GM19240 (cell line): ENCODE results near the gene STRADB.
"Not testable (repeated sequence)": the region's sequence is repeated elsewhere in the genome, so short reads cannot be mapped to it uniquely, and the experiment has no call there.

Experiments used
- DNase-seq: peaks from one replicate; pipeline ENCODE4 v3.0.0; 2011; ENCODE audit warnings: low spot score; ENCODE audit not compliant: insufficient read length

STRADB gene

GRCh38 chr2:201451292-201452057 is at the start of gene STRADB, which contains the start of gene TRAK2:
Gene STRADB (plus strand): TSS chr2:201451740. CDS start chr2:201454841, 3,101 bp downstream.
Gene TRAK2 (minus strand): TSS chr2:201451458. CDS start chr2:201420507, 30,951 bp downstream.
- peak; percentile 75 for DNase-seq

- no peak for DNase-seq
These were observed 49.7 kb upstream of the STRADB start for GRCh38 chr2:201401815-201402214.

GRCh38 chr2:201402651-201403562 is 48.6 kb upstream of the STRADB start:
- DNase-seq: no peak

GRCh38 chr2:201403880-201404279 is 47.7 kb upstream of the STRADB start:
- DNase-seq: no peak

GRCh38 chr2:201404699-201405280 is 46.8 kb upstream of the STRADB start:
- DNase-seq: no peak

GRCh38 chr2:201406077-201406662 is 45.4 kb upstream of the STRADB start:
- no peak for DNase-seq

GRCh38 chr2:201407265-201407664 is 44.3 kb upstream of the STRADB start:
- no peak for DNase-seq

- DNase-seq: no peak
These were observed 42.6 kb upstream of the STRADB start for GRCh38 chr2:201408931-201409330.

GRCh38 chr2:201411421-201411820 is 40.1 kb upstream of the STRADB start:
- no peak for DNase-seq

GRCh38 chr2:201413143-201413542 is 38.4 kb upstream of the STRADB start:
- DNase-seq: no peak

GRCh38 chr2:201413552-201413951 is 38.0 kb upstream of the STRADB start:
- DNase-seq: no peak

- peak; percentile 6 for DNase-seq
These were observed 37.2 kb upstream of the STRADB start for GRCh38 chr2:201414099-201415023.

- no peak for DNase-seq
These were observed 36.4 kb upstream of the STRADB start for GRCh38 chr2:201415149-201415548.

- no peak for DNase-seq
These were observed 32.4 kb upstream of the STRADB start for GRCh38 chr2:201419057-201419635.

GRCh38 chr2:201419986-201420385 is 31.6 kb upstream of the STRADB start:
- DNase-seq: no peak

GRCh38 chr2:201420442-201421113 is 31.0 kb upstream of the STRADB start:
- no peak for DNase-seq

GRCh38 chr2:201425952-201426351 is 25.6 kb upstream of the STRADB start:
- DNase-seq: no peak

- not testable (repeated sequence) for DNase-seq
These were observed 23.2 kb upstream of the STRADB start for GRCh38 chr2:201428366-201428765.

GRCh38 chr2:201429835-201430234 is 21.7 kb upstream of the STRADB start:
- not testable (repeated sequence) for DNase-seq
